Epithelial cell of prostate (primary cell): ENCODE measurements around the gene DLG2.

Experiments
- DNase-seq: peaks from one replicate; pipeline ENCODE4 v3.0.0-alpha.2; 2011; ENCODE audit warnings: low read depth, low spot score
- H3K27ac ChIP-seq: fragments of 450-650 bp; 2 replicates; pipeline ENCODE4 v1.5.1; 2017; ENCODE audit warnings: mild to moderate bottlenecking

The DLG2 gene

DNA sequence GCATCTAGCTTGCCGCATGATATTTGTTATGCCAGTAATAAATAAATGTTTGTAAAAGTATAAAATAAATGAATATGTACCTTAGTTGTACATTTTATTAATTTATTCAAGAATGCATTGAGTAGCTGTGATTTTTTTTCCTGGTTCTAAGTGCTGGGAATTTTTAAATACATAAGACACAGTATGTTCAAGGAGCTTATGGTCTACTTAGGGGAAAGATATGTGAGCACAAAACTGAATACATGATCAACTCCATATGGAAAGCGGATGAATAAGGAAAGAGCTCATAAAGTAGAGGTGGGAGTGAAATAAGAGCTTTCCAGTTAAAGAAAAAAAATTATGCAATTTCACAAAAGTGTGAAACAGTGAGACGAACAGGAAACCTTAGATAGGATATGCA lies 1396.7 kb downstream of the DLG2 start:
- no peak for DNase-seq
- no peak overlapping the region for H3K27ac ChIP-seq

- DNase-seq = no peak
- H3K27ac ChIP-seq = no peak overlapping the region
These were observed 1399.0 kb downstream of the DLG2 start for GRCh38 chr11:84227970-84228665.

DNA sequence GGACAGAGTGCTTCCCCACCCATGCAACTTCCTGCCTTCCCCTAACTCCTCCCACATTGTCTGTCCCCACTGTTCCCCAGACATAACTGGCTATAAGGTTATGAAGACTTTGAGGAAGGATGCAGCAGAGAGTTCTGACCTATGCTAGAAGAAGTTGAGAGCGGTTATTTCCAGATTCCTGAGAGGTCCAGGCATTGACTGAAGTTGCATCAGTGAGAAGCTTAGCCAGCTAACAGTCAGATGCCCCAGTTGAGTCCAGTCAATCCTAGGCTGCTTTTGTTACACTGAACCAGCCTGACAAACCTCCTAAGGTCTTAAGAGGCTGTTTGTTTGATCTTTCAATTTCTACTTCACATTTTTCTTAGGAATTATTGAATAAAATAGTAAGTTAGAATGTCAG lies 1403.1 kb downstream of the DLG2 start:
- H3K27ac ChIP-seq = no peak overlapping the region
- no peak for DNase-seq

GRCh38 chr11:84218318-84218717 lies 1408.8 kb downstream of the DLG2 start:
- no peak overlapping the region for H3K27ac ChIP-seq
- no peak for DNase-seq

DNA sequence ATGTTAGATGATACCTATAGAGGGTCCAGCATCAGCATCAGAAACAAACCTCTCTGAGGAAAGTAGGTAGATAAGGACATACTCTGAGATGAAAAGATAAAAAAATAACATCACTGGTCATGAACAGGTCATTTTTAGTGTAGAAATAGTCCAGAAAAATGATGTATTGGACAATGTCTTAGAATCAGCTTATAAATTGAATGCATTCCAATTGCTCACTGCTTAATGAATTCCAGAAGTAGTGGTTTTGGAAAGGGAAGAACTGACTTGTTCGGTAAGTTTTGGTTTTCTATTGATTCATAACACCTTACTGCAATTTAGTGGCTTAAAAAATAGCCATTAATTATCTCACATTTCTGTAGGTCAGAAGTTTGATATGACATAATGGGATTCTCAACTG lies 1411.5 kb downstream of the DLG2 start:
- no peak for DNase-seq
- no peak overlapping the region for H3K27ac ChIP-seq

GRCh38 chr11:84214557-84214956 lies 1412.6 kb downstream of the DLG2 start:
- H3K27ac ChIP-seq = no peak overlapping the region
- no peak for DNase-seq

GRCh38 chr11:84212468-84213390 lies 1414.4 kb downstream of the DLG2 start:
- DNase-seq = no peak
- no peak overlapping the region for H3K27ac ChIP-seq

GRCh38 chr11:84211896-84212295 lies 1415.2 kb downstream of the DLG2 start:
- no peak overlapping the region for H3K27ac ChIP-seq
- no peak for DNase-seq

- no peak for DNase-seq
- no peak overlapping the region for H3K27ac ChIP-seq
These were observed 1432.4 kb downstream of the DLG2 start for GRCh38 chr11:84194696-84195095.

DNA sequence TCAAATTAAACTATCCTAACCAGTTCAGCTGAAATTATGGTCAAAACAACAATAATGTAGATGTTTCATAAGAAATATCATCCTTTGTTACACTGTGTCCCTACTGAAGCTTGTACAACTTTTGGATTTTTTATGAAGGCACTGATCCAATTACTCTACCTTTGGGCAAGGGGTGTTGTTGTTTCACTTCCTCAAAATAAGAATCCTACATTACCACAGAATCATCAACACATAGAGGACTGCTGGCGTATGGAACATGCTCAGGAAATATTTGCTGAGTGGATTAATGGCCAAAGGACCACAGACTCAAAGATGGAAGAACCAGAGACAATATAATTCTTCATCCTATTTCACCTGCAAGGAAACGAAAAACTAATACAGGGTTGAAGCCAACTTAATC lies 1433.4 kb downstream of the DLG2 start:
- DNase-seq = no peak

DNA sequence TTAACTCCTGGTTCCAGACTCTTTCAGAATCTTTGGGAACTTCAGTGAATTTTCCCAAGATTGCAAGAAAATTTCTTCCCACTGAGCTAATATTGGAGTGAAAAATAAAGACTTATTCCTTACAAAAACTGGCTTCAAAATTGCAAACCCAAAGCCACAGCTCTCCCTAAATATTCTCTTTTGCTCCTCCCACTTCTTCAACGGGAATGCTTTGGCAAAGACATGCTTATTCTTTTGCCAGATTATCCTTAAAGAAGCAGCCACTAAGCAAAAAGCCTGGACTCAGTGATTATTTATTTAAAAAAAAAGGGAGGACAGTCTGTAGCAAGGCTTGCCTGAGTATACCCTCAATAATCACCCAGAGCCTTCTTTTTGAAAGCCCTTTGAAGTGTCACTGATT lies 1438.6 kb downstream of the DLG2 start:
- no peak overlapping the region for H3K27ac ChIP-seq

More for the DNA sequence above, 1433.4 kb downstream of the DLG2 start:
- H3K27ac ChIP-seq = no peak overlapping the region

DNA sequence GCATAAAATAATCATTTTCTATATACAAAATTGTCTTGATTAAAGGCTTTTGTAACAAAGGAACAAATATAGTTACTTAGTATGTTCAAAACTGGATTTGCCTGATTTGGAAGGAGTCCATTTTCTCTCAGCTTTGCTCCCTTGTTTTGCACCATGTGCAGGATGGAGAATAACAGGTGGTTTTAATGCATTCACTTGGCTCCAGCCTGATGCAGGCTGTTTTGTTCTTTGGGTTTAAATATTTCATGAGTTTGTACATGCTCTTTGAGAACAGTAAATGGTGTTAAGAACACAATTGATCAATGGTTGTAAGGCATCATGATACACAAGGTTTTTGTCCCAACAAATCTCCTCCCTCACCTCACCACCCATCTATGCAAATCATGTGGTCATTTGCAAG lies 1454.1 kb downstream of the DLG2 start:
- no peak overlapping the region for H3K27ac ChIP-seq

More for the DNA sequence above, 1438.6 kb downstream of the DLG2 start:
- DNase-seq = no peak

GRCh38 chr11:84165139-84165538 lies 1462.0 kb downstream of the DLG2 start:
- DNase-seq = no peak

More for the DNA sequence above, 1454.1 kb downstream of the DLG2 start:
- DNase-seq = no peak

GRCh38 chr11:84164728-84165127 lies 1462.4 kb downstream of the DLG2 start:
- H3K27ac ChIP-seq = no peak overlapping the region

More at GRCh38 chr11:84165139-84165538, 1462.0 kb downstream of the DLG2 start:
- H3K27ac ChIP-seq = no peak overlapping the region

GRCh38 chr11:84163116-84163515 lies 1464.0 kb downstream of the DLG2 start:
- no peak for DNase-seq
- no peak overlapping the region for H3K27ac ChIP-seq

More at GRCh38 chr11:84164728-84165127, 1462.4 kb downstream of the DLG2 start:
- DNase-seq = no peak

DNA sequence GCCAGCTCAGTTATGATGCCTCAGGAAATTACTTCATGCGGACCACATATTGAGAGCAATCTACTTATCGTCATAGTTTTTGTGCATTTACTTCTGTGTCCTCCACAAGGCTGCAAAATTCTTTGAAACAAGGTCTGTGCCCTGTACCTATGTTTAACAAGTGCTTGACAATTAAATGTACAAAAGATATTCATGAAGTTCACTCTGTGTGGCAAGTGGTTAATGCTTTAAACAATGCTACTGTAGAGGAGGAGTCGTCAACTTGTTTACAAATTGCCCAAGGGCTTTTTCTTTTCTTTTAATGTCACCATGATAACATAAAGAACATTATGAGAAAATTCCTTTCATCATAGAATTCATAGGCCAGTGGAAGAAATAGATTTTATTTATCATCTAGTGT lies 1469.5 kb downstream of the DLG2 start:
- no peak for DNase-seq
- H3K27ac ChIP-seq = no peak overlapping the region

- no peak for DNase-seq
These were observed 1480.3 kb downstream of the DLG2 start for GRCh38 chr11:84146826-84147225.

DNA sequence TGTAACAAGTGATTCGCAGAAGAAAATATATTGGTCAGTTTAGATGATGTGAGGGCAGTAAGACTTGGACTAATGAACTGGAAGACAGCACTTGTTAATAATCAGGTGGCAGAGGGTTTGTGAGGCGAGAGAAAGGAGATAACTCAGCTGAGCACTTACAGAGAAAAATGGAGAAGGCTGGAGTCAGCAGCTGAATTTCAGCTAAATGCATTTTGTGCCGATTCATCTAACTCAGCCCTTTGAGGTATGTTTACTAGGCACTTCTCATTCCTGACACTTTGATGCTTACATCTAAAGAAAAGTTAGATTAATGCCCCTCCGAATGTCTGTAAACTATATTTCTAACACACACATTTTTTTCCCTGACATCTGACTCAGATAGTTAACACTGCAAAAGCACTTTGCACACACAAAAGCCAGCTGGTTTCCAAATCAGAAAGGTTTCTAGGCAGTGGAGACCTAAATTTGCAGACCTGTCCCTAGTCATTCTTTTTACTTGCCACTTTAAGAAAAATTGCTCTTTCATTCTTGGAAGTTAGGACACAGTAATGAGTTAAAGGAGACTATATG lies 1481.4 kb downstream of the DLG2 start:
- no peak for DNase-seq
- no peak overlapping the region for H3K27ac ChIP-seq

More at GRCh38 chr11:84146826-84147225, 1480.3 kb downstream of the DLG2 start:
- H3K27ac ChIP-seq = no peak overlapping the region

GRCh38 chr11:84144531-84144930 lies 1482.6 kb downstream of the DLG2 start:
- no peak overlapping the region for H3K27ac ChIP-seq
- no peak for DNase-seq

- no peak overlapping the region for H3K27ac ChIP-seq
- no peak for DNase-seq
These were observed 1484.7 kb downstream of the DLG2 start for GRCh38 chr11:84142411-84142810.
